K562 (cell line): ENCODE results near the gene RRP9. TPM values are rescaled to one million over a fixed set of nuclear protein-coding genes. Genes with fewer than 3 reads are reported as not detected.
A peak's percentile ranks its signal among the peaks of the same experiment; 100 is the strongest.

Experiments used
- ARID2 ChIP-seq: fragments of 450-650 bp; IDR thresholded peaks from 2 replicates; pipeline ENCODE4 v1.6.1; 2017; ENCODE audit warnings: antibody characterized with exemption, mild to moderate bottlenecking
- ASH1L ChIP-seq: fragments of 450-650 bp; IDR thresholded peaks from 2 replicates; pipeline ENCODE4 v1.6.1; 2018; ENCODE audit warnings: borderline replicate concordance, mild to moderate bottlenecking, low read depth; ENCODE audit not compliant: partially characterized antibody
- CHCHD3 ChIP-seq: fragments of 250-450 bp; sonication (Bioruptor Pico); IDR thresholded peaks from 2 replicates; pipeline ENCODE4 v2.1.2; 2022; ENCODE audit warnings: mild to moderate bottlenecking
- FOXA3 ChIP-seq, 2 experiments: fragments of 450-650 bp in 1 of 2; sonication (generic) in 1 of 2; formaldehyde crosslinking; IDR thresholded peaks in 1 of 2; conservative IDR thresholded peaks in 1 of 2; 2 replicates each; pipeline versions ENCODE4 v1.4.0 to v1.8.0; 2020 to 2022; ENCODE audit warnings: mild to moderate bottlenecking in 2 of 2, missing genetic modification reagents in 1 of 2
- GTF2E2 ChIP-seq: fragments of 200-800 bp; sonication (Bioruptor generic); IDR thresholded peaks from 2 replicates; pipeline ENCODE4 v1.6.1; 2016; ENCODE audit warnings: missing genetic modification characterization, missing compliant biosample characterization
- KDM5B ChIP-seq: fragments of 200-600 bp; sonication (generic); IDR thresholded peaks from 2 replicates; pipeline ENCODE4 v1.6.1; 2012; ENCODE audit warnings: low read depth, mild to moderate bottlenecking, moderate library complexity, low read length, control low read depth, inconsistent platforms; ENCODE audit not compliant: insufficient replicate concordance
- NR3C1 ChIP-seq: sonication (generic); formaldehyde crosslinking; IDR thresholded peaks from 2 replicates; pipeline ENCODE4 v1.8.1; 2022; ENCODE audit warnings: missing genetic modification reagents
- SMAD1 ChIP-seq: fragments of 150-350 bp; IDR thresholded peaks from 2 replicates; pipeline ENCODE4 v1.6.1; 2014; ENCODE audit warnings: low read length, low read depth; ENCODE audit not compliant: partially characterized antibody
- U2AF1 ChIP-seq: fragments of 200-400 bp; formaldehyde crosslinking; optimal IDR thresholded peaks from 2 replicates; pipeline ENCODE3; 2017; ENCODE audit warnings: mild to moderate bottlenecking, low read depth, low read length, moderate library complexity
- ZNF174 ChIP-seq: fragments of 250-450 bp; sonication (Bioruptor Pico); IDR thresholded peaks from 2 replicates; pipeline ENCODE4 v1.4.0; 2020; ENCODE audit warnings: mild to moderate bottlenecking
- ZNF431 ChIP-seq: sonication (generic); formaldehyde crosslinking; IDR thresholded peaks from 2 replicates; pipeline ENCODE4 v1.8.0; 2022; ENCODE audit warnings: mild to moderate bottlenecking, missing genetic modification reagents
- polyA plus RNA-seq, 8 experiments: library from polyadenylated mRNA; depleted of rRNA in 4 of 8; stranded (reverse) in 5 of 8; unstranded in 3 of 8; fragments of >200 nt; fragmentation: Nextera tagmentation in 2 of 8; fragmentation: Illumina TruSeq in 1 of 8; extraction: Ambion mirVana in 2 of 8; extraction: Trizol in 1 of 8; gene quantifications; 2 replicates each; pipeline versions ENCODE4 v1.2.1 to v1.2.3, GENCODE V29; 2011 to 2014; ENCODE audit warnings: inconsistent platforms in 1 of 8, missing spikeins in 1 of 8
- total RNA-seq, 7 experiments: library from RNA; depleted of rRNA in 6 of 7; stranded (reverse); fragments of >200 nt in 6 of 7; fragmentation: Illumina TruSeq in 2 of 7; extraction: Trizol in 2 of 7; gene quantifications; 2 replicates each; pipeline versions ENCODE4 v1.2.1 to v1.2.3, GENCODE V29; 2011 to 2021; ENCODE audit warnings: low replicate concordance in 1 of 7
- TF ChIP-seq, protein P1 (sequence below), 2 experiments: fragments of 450-650 bp; IDR thresholded peaks; 2 replicates each; pipeline ENCODE4 v1.6.1; 2018; ENCODE audit warnings: mild to moderate bottlenecking in 2 of 2, low read depth in 1 of 2; ENCODE audit not compliant: partially characterized antibody in 2 of 2
- TF ChIP-seq, protein P2 (sequence below): fragments of 250-450 bp; sonication (Bioruptor Pico); IDR thresholded peaks from 2 replicates; pipeline ENCODE4 v1.5.0; 2021
- TF ChIP-seq, protein P3 (sequence below), 2 experiments: IDR thresholded peaks in 1 of 2; conservative IDR thresholded peaks in 1 of 2; 2 replicates each; pipeline ENCODE4 v1.6.1; 2016; ENCODE audit warnings: low read depth in 2 of 2, mild to moderate bottlenecking in 1 of 2, missing compliant biosample characterization in 1 of 2, missing genetic modification characterization in 1 of 2, moderate library complexity in 1 of 2
- TF ChIP-seq, protein P4 (sequence below): sonication (generic); formaldehyde crosslinking; IDR thresholded peaks from 2 replicates; pipeline ENCODE4 v1.8.0; 2022; ENCODE audit warnings: mild to moderate bottlenecking, missing genetic modification reagents

The RRP9 gene
- total and polyA plus RNA-seq, 9 of the 15 experiments (the other 6 are each of a cell fraction or from before 2014, with no cell fraction given): 5.2 to 67.0 (median 45.9) TPM

DNA sequence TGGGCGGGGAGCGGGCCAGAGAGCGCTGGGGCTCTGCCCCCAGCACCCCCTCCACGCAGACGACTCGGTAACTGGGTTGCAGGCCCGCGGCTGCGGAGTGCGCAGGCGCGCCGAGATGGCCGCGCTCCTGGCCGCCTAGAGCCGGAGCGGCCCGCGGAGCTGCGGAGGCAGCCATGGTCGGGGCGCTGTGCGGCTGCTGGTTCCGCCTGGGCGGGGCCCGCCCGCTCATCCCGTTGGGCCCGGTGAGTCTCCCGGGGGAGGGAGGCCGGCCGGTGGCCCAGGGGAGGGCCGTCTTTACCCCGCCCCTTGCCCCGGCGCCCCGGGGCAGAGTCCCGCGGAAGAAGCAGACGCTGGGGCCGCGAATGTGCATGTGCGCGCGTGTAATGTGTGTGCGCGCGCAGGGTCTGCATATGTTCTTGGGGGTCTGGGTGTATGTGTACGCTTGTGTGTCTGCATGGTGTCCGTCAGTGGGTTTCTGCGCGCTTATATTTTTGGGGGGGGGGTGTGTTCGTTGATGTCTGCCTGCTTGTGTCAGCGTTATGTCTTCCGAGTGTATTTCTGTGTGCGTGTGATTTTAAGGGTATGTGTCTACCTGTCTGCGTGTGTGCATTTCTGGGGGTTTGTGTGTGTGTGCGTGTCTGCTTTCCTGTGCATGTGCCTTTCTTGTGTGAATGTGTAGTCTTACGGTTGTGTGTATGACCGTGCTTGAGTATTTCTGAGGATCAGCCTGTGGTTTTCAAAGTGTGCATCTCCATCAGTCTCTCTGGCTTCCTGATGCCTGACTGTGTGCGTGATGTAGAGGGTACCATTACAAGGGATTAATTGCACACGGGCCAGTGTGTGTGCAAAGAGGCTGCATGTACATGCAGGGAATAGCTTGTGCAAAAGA lies 33.5 kb upstream of the RRP9 start, which contains the start of gene ABHD14A (continued):
- TF ChIP-seq, protein P1, sequence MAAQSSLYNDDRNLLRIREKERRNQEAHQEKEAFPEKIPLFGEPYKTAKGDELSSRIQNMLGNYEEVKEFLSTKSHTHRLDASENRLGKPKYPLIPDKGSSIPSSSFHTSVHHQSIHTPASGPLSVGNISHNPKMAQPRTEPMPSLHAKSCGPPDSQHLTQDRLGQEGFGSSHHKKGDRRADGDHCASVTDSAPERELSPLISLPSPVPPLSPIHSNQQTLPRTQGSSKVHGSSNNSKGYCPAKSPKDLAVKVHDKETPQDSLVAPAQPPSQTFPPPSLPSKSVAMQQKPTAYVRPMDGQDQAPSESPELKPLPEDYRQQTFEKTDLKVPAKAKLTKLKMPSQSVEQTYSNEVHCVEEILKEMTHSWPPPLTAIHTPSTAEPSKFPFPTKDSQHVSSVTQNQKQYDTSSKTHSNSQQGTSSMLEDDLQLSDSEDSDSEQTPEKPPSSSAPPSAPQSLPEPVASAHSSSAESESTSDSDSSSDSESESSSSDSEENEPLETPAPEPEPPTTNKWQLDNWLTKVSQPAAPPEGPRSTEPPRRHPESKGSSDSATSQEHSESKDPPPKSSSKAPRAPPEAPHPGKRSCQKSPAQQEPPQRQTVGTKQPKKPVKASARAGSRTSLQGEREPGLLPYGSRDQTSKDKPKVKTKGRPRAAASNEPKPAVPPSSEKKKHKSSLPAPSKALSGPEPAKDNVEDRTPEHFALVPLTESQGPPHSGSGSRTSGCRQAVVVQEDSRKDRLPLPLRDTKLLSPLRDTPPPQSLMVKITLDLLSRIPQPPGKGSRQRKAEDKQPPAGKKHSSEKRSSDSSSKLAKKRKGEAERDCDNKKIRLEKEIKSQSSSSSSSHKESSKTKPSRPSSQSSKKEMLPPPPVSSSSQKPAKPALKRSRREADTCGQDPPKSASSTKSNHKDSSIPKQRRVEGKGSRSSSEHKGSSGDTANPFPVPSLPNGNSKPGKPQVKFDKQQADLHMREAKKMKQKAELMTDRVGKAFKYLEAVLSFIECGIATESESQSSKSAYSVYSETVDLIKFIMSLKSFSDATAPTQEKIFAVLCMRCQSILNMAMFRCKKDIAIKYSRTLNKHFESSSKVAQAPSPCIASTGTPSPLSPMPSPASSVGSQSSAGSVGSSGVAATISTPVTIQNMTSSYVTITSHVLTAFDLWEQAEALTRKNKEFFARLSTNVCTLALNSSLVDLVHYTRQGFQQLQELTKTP (IDR thresholded peaks at IDR 0.05; ENCODE audit: low read depth in 1 of 2, partially characterized antibody in 2 of 2): no peak
- TF ChIP-seq KDM5B: peak; percentile 49
- TF ChIP-seq ARID2: peak; percentile 33; the same call in 1 of the 2 replicates
- no peak; the same call in 1 of the 2 replicates for TF ChIP-seq CHCHD3
- TF ChIP-seq GTF2E2 (tag): no peak
- TF ChIP-seq FOXA3 (CRISPR knock-in tag; conservative IDR thresholded peaks at IDR 0.05 in 1 of 2, IDR thresholded peaks at IDR 0.05 in 1 of 2): no peak
- TF ChIP-seq NR3C1 (CRISPR knock-in tag): no peak
- no peak for TF ChIP-seq ZNF431 (CRISPR knock-in tag)
- TF ChIP-seq, protein P2, sequence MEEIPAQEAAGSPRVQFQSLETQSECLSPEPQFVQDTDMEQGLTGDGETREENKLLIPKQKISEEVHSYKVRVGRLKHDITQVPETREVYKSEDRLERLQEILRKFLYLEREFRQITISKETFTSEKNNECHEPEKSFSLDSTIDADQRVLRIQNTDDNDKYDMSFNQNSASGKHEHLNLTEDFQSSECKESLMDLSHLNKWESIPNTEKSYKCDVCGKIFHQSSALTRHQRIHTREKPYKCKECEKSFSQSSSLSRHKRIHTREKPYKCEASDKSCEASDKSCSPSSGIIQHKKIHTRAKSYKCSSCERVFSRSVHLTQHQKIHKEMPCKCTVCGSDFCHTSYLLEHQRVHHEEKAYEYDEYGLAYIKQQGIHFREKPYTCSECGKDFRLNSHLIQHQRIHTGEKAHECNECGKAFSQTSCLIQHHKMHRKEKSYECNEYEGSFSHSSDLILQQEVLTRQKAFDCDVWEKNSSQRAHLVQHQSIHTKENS (CRISPR knock-in tag): no peak
- no peak for TF ChIP-seq SMAD1
- TF ChIP-seq ASH1L: no peak
- TF ChIP-seq, protein P3, sequence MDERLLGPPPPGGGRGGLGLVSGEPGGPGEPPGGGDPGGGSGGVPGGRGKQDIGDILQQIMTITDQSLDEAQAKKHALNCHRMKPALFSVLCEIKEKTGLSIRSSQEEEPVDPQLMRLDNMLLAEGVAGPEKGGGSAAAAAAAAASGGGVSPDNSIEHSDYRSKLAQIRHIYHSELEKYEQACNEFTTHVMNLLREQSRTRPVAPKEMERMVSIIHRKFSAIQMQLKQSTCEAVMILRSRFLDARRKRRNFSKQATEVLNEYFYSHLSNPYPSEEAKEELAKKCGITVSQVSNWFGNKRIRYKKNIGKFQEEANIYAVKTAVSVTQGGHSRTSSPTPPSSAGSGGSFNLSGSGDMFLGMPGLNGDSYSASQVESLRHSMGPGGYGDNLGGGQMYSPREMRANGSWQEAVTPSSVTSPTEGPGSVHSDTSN (CRISPR knock-in tag; IDR thresholded peaks at IDR 0.05; ENCODE audit: low read depth): no peak
- TF ChIP-seq, protein P3 (tag; conservative IDR thresholded peaks at IDR 0.05; ENCODE audit: low read depth): no peak
- TF ChIP-seq, protein P4, sequence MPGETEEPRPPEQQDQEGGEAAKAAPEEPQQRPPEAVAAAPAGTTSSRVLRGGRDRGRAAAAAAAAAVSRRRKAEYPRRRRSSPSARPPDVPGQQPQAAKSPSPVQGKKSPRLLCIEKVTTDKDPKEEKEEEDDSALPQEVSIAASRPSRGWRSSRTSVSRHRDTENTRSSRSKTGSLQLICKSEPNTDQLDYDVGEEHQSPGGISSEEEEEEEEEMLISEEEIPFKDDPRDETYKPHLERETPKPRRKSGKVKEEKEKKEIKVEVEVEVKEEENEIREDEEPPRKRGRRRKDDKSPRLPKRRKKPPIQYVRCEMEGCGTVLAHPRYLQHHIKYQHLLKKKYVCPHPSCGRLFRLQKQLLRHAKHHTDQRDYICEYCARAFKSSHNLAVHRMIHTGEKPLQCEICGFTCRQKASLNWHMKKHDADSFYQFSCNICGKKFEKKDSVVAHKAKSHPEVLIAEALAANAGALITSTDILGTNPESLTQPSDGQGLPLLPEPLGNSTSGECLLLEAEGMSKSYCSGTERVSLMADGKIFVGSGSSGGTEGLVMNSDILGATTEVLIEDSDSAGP (CRISPR knock-in tag): no peak
- TF ChIP-seq U2AF1: no peak
- no peak for TF ChIP-seq ZNF174 (CRISPR knock-in tag)
